HT1080 (cell line): ENCODE data around the gene SLC25A3. TPM values are rescaled to one million over a fixed set of nuclear protein-coding genes. Genes with fewer than 3 reads are reported as not detected.

ENCODE experiments used
- small RNA-seq: library from RNA; depleted of rRNA; stranded (forward); fragments of <200 nt; gene quantifications from one replicate; pipeline ENCODE3, GENCODE V24; 2014
- total RNA-seq: library from RNA; depleted of rRNA; stranded (reverse); fragments of >200 nt; shearing (Covaris generic); gene quantifications from 2 replicates; pipeline ENCODE4 v1.2.3, GENCODE V29; 2014; rRNA removed

Gene SLC25A3
- total RNA-seq, 1 experiment from 2014 or later = 979 TPM

Small RNAs within 50 kb of the gene (small RNA-seq; reads per million reads assigned to genes)
- 39.4 reads per million, percentile 94 among the genes with 10 or more reads in this experiment for gene SNORA53

Other genes starting within 250 kb of the SLC25A3 start
- 169 and 184 TPM in 2 replicates for gene TMPO, start 78.1 kb upstream of the SLC25A3 start, total RNA-seq
- gene IKBIP, start 51.1 kb downstream of the SLC25A3 start, total RNA-seq = 62.7 and 67.1 TPM in 2 replicates
- gene APAF1, start 51.6 kb downstream of the SLC25A3 start, total RNA-seq = 10.0 and 11.4 TPM in 2 replicates